Gastroesophageal sphincter (tissue), 4 donors: ENCODE data around the gene EIF4E2. TPM values are rescaled to one million over a fixed set of nuclear protein-coding genes. Genes with fewer than 3 reads are reported as not detected.
"Not testable (repeated sequence)": the region's sequence is repeated elsewhere in the genome, so short reads cannot be mapped to it uniquely, and the experiment has no call there.

Experiments used
- ATAC-seq: fragments of 150-250 bp; one replicate; pipeline ENCODE4 v1.9.1; 2016; ENCODE audit warnings: mild to moderate bottlenecking, moderate library complexity
- H3K27ac ChIP-seq, 4 donors: fragments of 200-600 bp; sonication (generic) in 3 of 4; 1 replicate in 3 of 4; 2 replicates in 1 of 4; pipeline ENCODE4 v1.5.1; 2016 to 2019
- H3K27me3 ChIP-seq: fragments of 200-600 bp; sonication (generic); one replicate; pipeline ENCODE4 v1.5.1; 2019
- H3K36me3 ChIP-seq, 2 donors: fragments of 200-600 bp; sonication (generic); one replicate each; pipeline ENCODE4 v1.5.1; 2019; ENCODE audit warnings: control low read depth in 1 of 2
- H3K4me1 ChIP-seq, 3 donors: fragments of 200-600 bp; sonication (generic); 1 replicate in 2 of 3; 2 replicates in 1 of 3; pipeline ENCODE4 v1.5.1; 2016 to 2019; ENCODE audit warnings: control low read depth in 2 of 3
- H3K4me3 ChIP-seq, 2 donors: fragments of 200-600 bp; sonication (generic); one replicate each; pipeline ENCODE4 v1.5.1; 2019; ENCODE audit warnings: mild to moderate bottlenecking in 1 of 2, moderate library complexity in 1 of 2
- H3K9me3 ChIP-seq, 3 donors: fragments of 200-600 bp; sonication (generic); one replicate each; pipeline ENCODE4 v1.5.1; 2017 to 2019; ENCODE audit warnings: control low read depth in 2 of 3
- CTCF ChIP-seq, 4 experiments: fragments of 200-600 bp in 2 of 4; fragments of 450-650 bp in 2 of 4; sonication (generic) in 1 of 4; IDR thresholded peaks; one replicate each; pipeline ENCODE4 v1.5.1; 2017 to 2019; ENCODE audit warnings: antibody characterized with exemption in 4 of 4, mild to moderate bottlenecking in 2 of 4, moderate library complexity in 2 of 4
- EP300 ChIP-seq: sonication (generic); formaldehyde crosslinking; IDR thresholded peaks from one replicate; pipeline ENCODE4 v1.6.1; 2017; ENCODE audit warnings: antibody characterized with exemption, mild to moderate bottlenecking
- POLR2A ChIP-seq, 2 donors: fragments of 450-650 bp; IDR thresholded peaks; one replicate each; pipeline ENCODE4 v1.6.1; 2017; ENCODE audit warnings: antibody characterized with exemption in 2 of 2, mild to moderate bottlenecking in 2 of 2, moderate library complexity in 1 of 2
- POLR2AphosphoS5 ChIP-seq: sonication (generic); formaldehyde crosslinking; IDR thresholded peaks from one replicate; pipeline ENCODE4 v1.6.1; 2017; ENCODE audit warnings: antibody characterized with exemption
- WGBS, 2 donors: methylation state at CpG; one replicate each; pipeline ENCODE4 v1.1.5; 2018; ENCODE audit warnings: low coverage in 1 of 2; 5-methylcytosine and 5-hydroxymethylcytosine counted together
- total RNA-seq, 4 donors: library from RNA; depleted of rRNA; stranded (reverse); fragments of >200 nt; gene quantifications; one replicate each; pipeline ENCODE4 v1.1.0, GENCODE V29; 2016

The EIF4E2 gene
- total RNA-seq, 4 donors from 2014 or later, result 41.6 to 61.6 (median 51.1) TPM

- H3K27me3 ChIP-seq, result peaks cover 40% of the 10 kb centered on the region
- no peaks in the 10 kb centered on the region for H3K36me3 ChIP-seq
- no peak overlapping the region for H3K27ac ChIP-seq
- H3K9me3 ChIP-seq, result peaks cover 0 to 11% (median 0%) of the 10 kb centered on the region in 3 donors
- H3K4me3 ChIP-seq, result no peak overlapping the region
- no peaks in the 10 kb centered on the region for H3K4me1 ChIP-seq
- 33% methylated on average over 7 of the region's 9 CpGs; no CpG with 5 or more reads in 1 of the 2 donors for WGBS, 2 donors
- TF ChIP-seq POLR2A (IDR thresholded peaks at IDR 0.05) (no peak), CTCF (IDR thresholded peaks at IDR 0.05) (no peak), POLR2AphosphoS5 (no peak), EP300 (no peak)
- no peak for ATAC-seq
These were observed 18.1 kb upstream of the EIF4E2 start for GRCh38 chr2:232532419-232532818.

GRCh38 chr2:232532821-232533220 lies 17.7 kb upstream of the EIF4E2 start:
- WGBS, 2 donors, result 78 to 100% methylated on average over 3 to 6 of the region's 7 CpGs
- not testable (repeated sequence) for H3K36me3 ChIP-seq, ATAC-seq, H3K27ac ChIP-seq, H3K4me1 ChIP-seq, H3K4me3 ChIP-seq
- Histone ChIP-seq H3K27me3 (peaks cover 44% of the 10 kb centered on the region), H3K9me3 (peaks cover 0 to 11% (median 0%) of the 10 kb centered on the region in 3 donors)

GRCh38 chr2:232533944-232534710 lies 16.4 kb upstream of the EIF4E2 start:
- H3K36me3 ChIP-seq, result no peaks in the 10 kb centered on the region
- no peak overlapping the region for H3K27ac ChIP-seq
- no peaks in the 10 kb centered on the region for H3K4me1 ChIP-seq
- H3K4me3 ChIP-seq, result no peak overlapping the region
- no peak for TF ChIP-seq EP300
- TF ChIP-seq POLR2A (IDR thresholded peaks at IDR 0.05), result no peak
- no peak for TF ChIP-seq CTCF (IDR thresholded peaks at IDR 0.05)
- ATAC-seq, result peak; percentile 12
- peaks cover 0 to 11% (median 0%) of the 10 kb centered on the region in 3 donors for H3K9me3 ChIP-seq
- H3K27me3 ChIP-seq, result peaks cover 50% of the 10 kb centered on the region
- 89% methylated on average over 3 of the region's 13 CpGs; no CpG with 5 or more reads in 1 of the 2 donors for WGBS, 2 donors

GRCh38 chr2:232534940-232535651 lies 15.4 kb upstream of the EIF4E2 start:
- Histone ChIP-seq H3K36me3 (no peaks in the 10 kb centered on the region), H3K4me3 (no peak overlapping the region), H3K27ac (no peak overlapping the region), H3K4me1 (no peaks in the 10 kb centered on the region), H3K9me3 (peaks cover 0 to 11% (median 0%) of the 10 kb centered on the region in 3 donors), H3K27me3 (peaks cover 55% of the 10 kb centered on the region)
- 80% methylated on average over 1 of the region's 14 CpGs; no CpG with 5 or more reads in 1 of the 2 donors for WGBS, 2 donors
- TF ChIP-seq POLR2A (IDR thresholded peaks at IDR 0.05) (no peak), CTCF (IDR thresholded peaks at IDR 0.05) (no peak), POLR2AphosphoS5 (no peak), EP300 (no peak)
- no peak for ATAC-seq

- Histone ChIP-seq H3K4me3 (no peak overlapping the region), H3K27me3 (peaks cover 62% of the 10 kb centered on the region), H3K9me3 (peaks cover 0 to 11% (median 0%) of the 10 kb centered on the region in 3 donors), H3K27ac (no peak overlapping the region), H3K36me3 (no peaks in the 10 kb centered on the region), H3K4me1 (no peaks in the 10 kb centered on the region)
- TF ChIP-seq POLR2AphosphoS5 (no peak), CTCF (IDR thresholded peaks at IDR 0.05) (no peak), POLR2A (IDR thresholded peaks at IDR 0.05) (no peak), EP300 (no peak)
- ATAC-seq, result no peak
- WGBS, 2 donors, result 88% methylated on average over 2 of the region's 5 CpGs; no CpG with 5 or more reads in 1 of the 2 donors
These were observed 14.5 kb upstream of the EIF4E2 start for GRCh38 chr2:232535761-232536530.
